Measurements from ENCODE around the gene ATP6AP1.

ATP6AP1 gene

DNA sequence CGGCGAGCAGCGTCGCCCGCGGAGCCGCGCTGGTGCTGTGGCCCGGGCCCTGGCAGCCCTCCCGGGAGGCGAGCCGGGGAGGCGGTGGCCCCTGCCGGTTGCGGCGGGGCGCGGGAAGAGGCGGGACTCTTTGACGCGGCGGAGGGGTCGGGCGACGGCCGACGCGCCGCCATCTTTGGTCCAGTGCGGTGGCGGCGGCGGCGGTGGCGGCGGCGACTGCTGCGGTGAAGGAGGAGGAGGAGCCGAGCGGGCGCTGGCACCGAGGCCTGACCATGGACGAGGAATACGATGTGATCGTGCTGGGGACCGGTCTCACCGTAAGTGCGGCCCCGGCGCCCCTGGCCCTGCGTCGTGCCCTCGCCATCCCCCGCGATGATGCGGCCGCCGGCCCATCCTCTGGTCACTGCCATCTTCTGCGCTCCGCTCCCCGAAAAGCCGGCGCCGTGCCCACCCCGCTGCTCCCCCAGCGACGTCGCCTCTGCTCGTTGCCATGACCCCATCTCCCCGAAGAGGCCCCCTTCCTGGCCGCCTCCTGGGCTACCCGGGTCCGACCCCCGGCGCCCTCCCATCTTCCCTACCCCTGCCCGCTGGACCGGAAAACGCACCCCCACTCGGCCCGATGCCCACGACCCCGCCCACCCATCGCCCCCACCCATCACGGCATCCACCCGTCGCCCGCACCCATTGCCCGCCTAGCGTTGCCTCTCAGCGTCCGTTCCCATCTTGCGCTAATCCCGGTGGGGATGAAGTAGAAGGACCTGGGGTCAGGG lies 8.7 kb downstream of the ATP6AP1 start, which contains the start of gene GDI1:
GDI1 (plus strand) TSS at position 172 of the 770 bp plus-strand sequence; CDS start at position 273, 101 bp downstream.
- Histone ChIP-seq H3K4me3 (ENCODE audit: low read depth in 1 of 2, low read length in 1 of 2) (peak within 1 kb of the TSS; percentile 69 to 78), H3K4me1 (ENCODE audit: control insufficient read depth in 1 of 2, insufficient read depth in 1 of 2, low read depth in 1 of 2, low read length in 1 of 2) (peaks cover 12 to 23% of the 10 kb centered on the region in 2 experiments), H3K27ac (peak within 1 kb of the TSS; percentile 93)

GRCh38 chrX:154437971-154438893 lies 9.8 kb downstream of the ATP6AP1 start:
- peak overlapping the region; percentile 69 to 78 for H3K4me3 ChIP-seq (ENCODE audit: low read depth in 1 of 2, low read length in 1 of 2)
- TF ChIP-seq, protein P1, sequence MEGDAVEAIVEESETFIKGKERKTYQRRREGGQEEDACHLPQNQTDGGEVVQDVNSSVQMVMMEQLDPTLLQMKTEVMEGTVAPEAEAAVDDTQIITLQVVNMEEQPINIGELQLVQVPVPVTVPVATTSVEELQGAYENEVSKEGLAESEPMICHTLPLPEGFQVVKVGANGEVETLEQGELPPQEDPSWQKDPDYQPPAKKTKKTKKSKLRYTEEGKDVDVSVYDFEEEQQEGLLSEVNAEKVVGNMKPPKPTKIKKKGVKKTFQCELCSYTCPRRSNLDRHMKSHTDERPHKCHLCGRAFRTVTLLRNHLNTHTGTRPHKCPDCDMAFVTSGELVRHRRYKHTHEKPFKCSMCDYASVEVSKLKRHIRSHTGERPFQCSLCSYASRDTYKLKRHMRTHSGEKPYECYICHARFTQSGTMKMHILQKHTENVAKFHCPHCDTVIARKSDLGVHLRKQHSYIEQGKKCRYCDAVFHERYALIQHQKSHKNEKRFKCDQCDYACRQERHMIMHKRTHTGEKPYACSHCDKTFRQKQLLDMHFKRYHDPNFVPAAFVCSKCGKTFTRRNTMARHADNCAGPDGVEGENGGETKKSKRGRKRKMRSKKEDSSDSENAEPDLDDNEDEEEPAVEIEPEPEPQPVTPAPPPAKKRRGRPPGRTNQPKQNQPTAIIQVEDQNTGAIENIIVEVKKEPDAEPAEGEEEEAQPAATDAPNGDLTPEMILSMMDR (IDR thresholded peaks at IDR 0.05) = no peak
- H3K27me3 ChIP-seq = no peaks in the 10 kb centered on the region
- peak overlapping the region; percentile 93 for H3K27ac ChIP-seq
- H3K9me3 ChIP-seq = no peaks in the 10 kb centered on the region
- peaks cover 12 to 23% of the 10 kb centered on the region in 2 experiments for H3K4me1 ChIP-seq (ENCODE audit: control insufficient read depth in 1 of 2, insufficient read depth in 1 of 2, low read depth in 1 of 2, low read length in 1 of 2)
- peaks cover 68% of the 10 kb centered on the region for H3K36me3 ChIP-seq

More for the DNA sequence above, 8.7 kb downstream of the ATP6AP1 start, which contains the start of gene GDI1:
- TF ChIP-seq, protein P1 (IDR thresholded peaks at IDR 0.05) = peak; percentile 15
- peaks cover 70% of the 10 kb centered on the region for H3K36me3 ChIP-seq
- H3K9me3 ChIP-seq = no peaks in the 10 kb centered on the region
- no peaks in the 10 kb centered on the region for H3K27me3 ChIP-seq

GRCh38 chrX:154439841-154440240 lies 11.4 kb downstream of the ATP6AP1 start:
- Histone ChIP-seq H3K4me1 (ENCODE audit: control insufficient read depth in 1 of 2, insufficient read depth in 1 of 2, low read depth in 1 of 2, low read length in 1 of 2) (peaks cover 22 to 32% of the 10 kb centered on the region in 2 experiments), H3K36me3 (peaks cover 52% of the 10 kb centered on the region), H3K4me3 (ENCODE audit: low read depth in 1 of 2, low read length in 1 of 2) (no peak overlapping the region), H3K27ac (no peak overlapping the region), H3K27me3 (no peaks in the 10 kb centered on the region), H3K9me3 (no peaks in the 10 kb centered on the region)
- TF ChIP-seq, protein P1 (IDR thresholded peaks at IDR 0.05) = no peak

- TF ChIP-seq, protein P1 (IDR thresholded peaks at IDR 0.05) = no peak
- no peaks in the 10 kb centered on the region for H3K27me3 ChIP-seq
- H3K4me3 ChIP-seq (ENCODE audit: low read depth in 1 of 2, low read length in 1 of 2) = no peak overlapping the region
- peaks cover 43% of the 10 kb centered on the region for H3K36me3 ChIP-seq
- no peaks in the 10 kb centered on the region for H3K9me3 ChIP-seq
- H3K4me1 ChIP-seq (ENCODE audit: control insufficient read depth in 1 of 2, insufficient read depth in 1 of 2, low read depth in 1 of 2, low read length in 1 of 2) = peaks cover 24 to 35% of the 10 kb centered on the region in 2 experiments
- H3K27ac ChIP-seq = no peak overlapping the region
These were observed 12.3 kb downstream of the ATP6AP1 start for GRCh38 chrX:154440623-154441357.

DNA sequence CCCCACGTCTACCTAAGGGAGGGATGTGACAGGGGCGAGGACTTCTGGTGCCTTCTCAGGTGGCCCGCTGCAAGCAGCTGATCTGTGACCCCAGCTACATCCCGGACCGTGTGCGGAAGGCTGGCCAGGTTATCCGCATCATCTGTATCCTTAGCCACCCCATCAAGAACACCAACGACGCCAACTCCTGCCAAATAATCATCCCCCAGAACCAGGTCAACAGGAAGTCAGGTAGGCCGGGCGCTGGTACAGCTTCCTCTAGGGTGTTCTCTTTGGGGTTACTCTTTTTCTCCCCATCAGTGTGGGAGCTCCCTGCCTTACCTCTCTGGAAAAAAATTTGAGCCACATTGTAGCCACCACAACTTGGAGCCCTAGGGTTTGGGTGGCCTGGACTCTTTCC lies 13.1 kb downstream of the ATP6AP1 start:
- Histone ChIP-seq H3K4me1 (ENCODE audit: control insufficient read depth in 1 of 2, insufficient read depth in 1 of 2, low read depth in 1 of 2, low read length in 1 of 2) (peaks cover 21 to 29% of the 10 kb centered on the region in 2 experiments), H3K9me3 (no peaks in the 10 kb centered on the region), H3K36me3 (peaks cover 41% of the 10 kb centered on the region), H3K27me3 (no peaks in the 10 kb centered on the region), H3K27ac (no peak overlapping the region), H3K4me3 (ENCODE audit: low read depth in 1 of 2, low read length in 1 of 2) (no peak overlapping the region)
- TF ChIP-seq, protein P1 (IDR thresholded peaks at IDR 0.05) = no peak

Data from neutrophil (primary cell).